H4 (cell line): ENCODE data around the gene GALM. TPM values are rescaled to one million over a fixed set of nuclear protein-coding genes. Genes with fewer than 3 reads are reported as not detected.
A peak's percentile ranks its signal among the peaks of the same experiment; 100 is the strongest.
"Not testable (repeated sequence)": the region's sequence is repeated elsewhere in the genome, so short reads cannot be mapped to it uniquely, and the experiment has no call there.

Experiments
- DNase-seq: peaks from one replicate; pipeline ENCODE4 v3.0.0-alpha.2; 2015; ENCODE audit warnings: low spot score
- total RNA-seq: library from RNA; depleted of rRNA; stranded (reverse); fragments of >200 nt; shearing (Covaris generic); gene quantifications from 2 replicates; pipeline ENCODE4 v1.2.3, GENCODE V29; 2014

Gene GALM
- total RNA-seq, 1 experiment from 2014 or later: not detected

DNA sequence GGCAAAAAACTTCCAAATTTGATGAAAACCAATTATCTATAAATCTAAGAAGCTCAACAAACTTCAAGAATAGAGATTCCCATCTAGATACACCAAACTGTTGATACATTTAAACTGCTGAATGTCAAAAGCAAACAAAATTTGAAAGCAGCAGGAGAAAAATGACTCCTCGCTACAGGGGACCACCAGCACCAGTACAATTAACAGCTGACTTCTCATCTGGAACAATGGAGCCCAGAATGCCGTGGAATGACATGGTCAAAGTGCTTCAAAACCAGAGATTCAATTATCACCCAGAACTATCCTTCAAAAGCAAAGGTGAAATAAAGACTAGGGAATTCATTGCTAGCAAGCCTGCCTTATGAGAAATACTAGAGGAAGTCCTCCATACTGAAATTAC is 73.6 kb downstream of the GALM start:
- no peak for DNase-seq

GRCh38 chr2:38740851-38741731 is 75.2 kb downstream of the GALM start:
- peak; percentile 19 for DNase-seq

DNA sequence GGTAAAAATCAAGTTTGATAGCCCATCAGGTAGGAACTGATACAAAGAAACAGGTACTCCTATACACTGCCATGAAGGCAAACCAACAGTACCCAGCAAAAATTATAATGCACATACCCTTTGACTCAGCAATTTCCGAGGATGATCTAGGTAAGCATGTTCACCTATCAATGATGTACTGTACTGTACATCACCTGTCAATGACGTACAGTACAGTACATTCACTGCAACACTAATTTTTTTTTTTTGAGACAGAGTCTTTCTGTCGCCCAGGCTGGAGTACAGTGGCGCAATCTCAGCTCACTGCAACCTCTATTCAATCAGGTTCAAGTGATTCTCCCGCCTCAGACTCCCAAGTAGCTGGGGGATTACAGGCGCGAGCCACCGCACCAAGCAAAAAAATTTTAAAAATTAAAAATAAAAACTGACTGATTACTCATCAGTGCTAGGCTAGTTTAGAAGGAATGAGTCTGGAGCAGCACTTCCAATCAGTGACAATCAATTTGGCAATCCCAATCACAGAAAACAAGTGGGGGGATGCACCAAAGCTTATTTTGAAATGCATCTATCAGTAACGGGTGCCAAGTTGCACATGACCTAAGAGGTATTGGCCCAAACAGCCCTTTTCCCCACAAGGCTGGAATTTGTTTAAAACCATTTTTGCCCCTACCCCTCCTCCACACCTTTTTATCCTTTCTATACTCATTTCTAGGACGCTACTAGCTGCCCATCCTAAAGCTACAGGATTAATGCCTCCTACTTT is 77.1 kb downstream of the GALM start:
- no peak for DNase-seq

DNA sequence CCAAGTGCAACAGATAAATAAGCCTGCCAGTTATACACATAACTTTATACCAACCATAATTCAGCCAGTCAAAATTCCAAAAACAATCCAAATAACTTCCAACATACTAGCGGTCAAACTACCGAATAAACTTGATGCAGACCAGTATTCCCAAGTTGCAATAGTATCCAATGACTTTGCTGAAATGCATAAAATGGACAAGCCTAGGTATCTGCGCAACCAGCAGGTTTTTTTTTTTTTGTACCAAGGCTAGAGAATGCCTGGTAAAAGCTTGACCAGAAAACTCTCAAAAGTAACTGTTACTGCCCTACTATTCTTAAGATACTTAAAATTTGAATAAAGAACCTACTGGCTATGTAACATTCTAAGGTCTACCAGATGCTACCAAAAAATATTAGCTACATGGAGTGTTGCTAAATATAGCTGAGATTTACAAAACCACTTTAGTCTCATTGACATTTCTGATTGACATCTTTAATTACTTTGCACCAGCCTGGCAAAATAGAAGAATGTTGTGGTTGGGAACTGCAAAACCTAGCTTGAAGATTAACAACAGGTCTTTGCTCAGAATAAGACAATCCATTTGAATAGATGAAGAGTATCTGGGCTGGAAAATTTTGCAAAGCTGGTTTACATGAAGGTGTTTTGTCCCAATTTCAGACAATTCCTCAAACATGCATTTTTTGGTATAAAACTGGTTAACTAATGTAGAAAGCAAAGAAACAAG is 77.9 kb downstream of the GALM start:
- DNase-seq: no peak

DNA sequence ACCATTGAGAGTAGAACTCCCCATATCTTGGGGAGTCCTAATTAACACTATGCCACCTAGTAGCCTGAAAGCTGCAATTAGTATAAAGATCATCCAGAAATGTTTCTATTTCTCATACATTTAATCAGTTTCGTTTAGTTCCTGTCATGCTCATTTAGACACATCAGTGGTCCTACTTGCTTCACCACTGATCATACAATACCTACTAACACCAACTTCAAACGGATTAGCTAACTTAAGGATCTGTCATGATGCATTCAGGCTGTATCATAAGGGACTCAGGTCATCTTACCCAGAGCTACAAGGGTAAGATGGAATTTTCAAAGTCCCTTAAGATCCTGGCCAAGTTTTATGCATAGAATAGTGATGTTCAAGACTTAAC is 78.5 kb downstream of the GALM start:
- no peak for DNase-seq

DNA sequence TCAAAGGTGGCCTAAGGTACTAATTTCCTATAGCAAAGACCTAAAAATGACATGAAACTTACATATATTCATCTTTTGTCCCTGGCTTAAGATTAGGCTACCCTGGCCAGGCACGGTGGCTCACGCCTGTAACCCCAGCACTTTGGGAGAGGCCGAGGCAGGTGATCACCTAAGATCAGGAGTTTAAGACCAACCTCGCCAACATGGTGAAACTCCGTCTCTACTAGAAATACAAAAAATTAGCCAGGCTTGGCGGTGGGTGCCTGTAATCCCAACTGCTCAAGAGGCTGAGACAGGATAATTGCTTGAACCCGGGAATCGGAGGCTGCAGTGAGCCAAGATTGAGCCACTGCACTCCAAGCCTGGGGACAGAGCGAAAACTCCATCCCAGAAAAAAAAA is 79.4 kb downstream of the GALM start:
- no peak for DNase-seq

GRCh38 chr2:38747007-38747424 is 81.1 kb downstream of the GALM start:
- DNase-seq: no peak

- no peak for DNase-seq
Observed at GRCh38 chr2:38747819-38748218, 81.9 kb downstream of the GALM start.

DNA sequence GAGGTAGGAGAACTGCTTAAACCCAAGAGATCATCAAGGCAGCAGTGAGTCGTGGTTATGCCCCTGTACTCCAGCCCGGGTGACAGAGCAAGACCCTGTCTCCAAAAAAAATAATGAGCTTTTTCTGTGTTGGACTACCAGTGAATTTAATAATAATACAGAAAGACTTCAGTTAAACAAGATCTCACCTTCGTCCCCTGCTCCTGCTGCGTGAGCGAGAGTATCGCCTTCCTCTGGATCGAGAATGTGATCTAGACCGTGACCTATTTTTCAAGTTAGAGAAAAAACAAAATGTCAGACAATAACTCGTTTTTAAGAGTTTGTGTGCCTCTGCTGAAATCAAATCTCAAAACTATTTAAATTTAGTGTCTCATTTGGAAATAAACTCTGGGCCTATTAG is 82.5 kb downstream of the GALM start:
- no peak for DNase-seq

DNA sequence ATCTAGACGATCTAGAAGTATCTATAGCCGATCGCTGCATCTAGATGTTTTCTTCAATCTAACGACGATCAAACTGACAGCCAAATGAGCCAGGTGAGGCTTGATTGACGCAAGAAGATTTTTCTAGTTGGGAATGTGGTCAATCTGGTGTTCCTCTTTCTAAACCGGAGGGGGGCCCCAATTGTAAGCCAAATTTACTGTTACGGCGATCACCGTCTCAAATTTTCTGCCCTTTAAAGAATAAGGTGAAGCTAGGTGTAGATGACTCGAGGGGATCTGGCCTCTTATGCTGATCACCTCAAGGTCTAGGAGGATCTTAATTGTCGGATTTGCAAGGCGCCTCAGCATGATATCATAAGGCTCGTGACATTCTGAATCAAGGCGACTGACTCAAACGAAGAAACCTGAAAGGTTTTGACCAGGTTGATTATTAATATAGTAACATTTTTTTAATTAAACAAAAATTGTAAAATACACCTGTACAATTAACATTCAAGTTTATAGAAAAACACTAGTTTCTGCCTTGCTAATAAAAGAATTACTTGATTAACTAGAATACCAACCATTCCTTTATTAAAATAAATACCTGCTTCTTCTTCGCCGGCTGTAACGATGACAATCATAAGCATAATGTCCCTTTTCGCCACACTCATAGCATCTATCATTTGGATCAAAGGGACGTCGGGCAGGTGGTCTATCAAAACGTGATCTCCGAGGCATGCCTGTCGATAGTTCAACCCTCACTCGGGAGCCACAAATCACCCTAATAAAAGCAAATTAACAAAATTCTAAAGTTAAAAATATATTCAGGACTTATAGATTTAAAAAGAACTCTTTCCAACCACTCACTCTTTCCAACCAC is 83.3 kb downstream of the GALM start:
- no peak for DNase-seq

DNA sequence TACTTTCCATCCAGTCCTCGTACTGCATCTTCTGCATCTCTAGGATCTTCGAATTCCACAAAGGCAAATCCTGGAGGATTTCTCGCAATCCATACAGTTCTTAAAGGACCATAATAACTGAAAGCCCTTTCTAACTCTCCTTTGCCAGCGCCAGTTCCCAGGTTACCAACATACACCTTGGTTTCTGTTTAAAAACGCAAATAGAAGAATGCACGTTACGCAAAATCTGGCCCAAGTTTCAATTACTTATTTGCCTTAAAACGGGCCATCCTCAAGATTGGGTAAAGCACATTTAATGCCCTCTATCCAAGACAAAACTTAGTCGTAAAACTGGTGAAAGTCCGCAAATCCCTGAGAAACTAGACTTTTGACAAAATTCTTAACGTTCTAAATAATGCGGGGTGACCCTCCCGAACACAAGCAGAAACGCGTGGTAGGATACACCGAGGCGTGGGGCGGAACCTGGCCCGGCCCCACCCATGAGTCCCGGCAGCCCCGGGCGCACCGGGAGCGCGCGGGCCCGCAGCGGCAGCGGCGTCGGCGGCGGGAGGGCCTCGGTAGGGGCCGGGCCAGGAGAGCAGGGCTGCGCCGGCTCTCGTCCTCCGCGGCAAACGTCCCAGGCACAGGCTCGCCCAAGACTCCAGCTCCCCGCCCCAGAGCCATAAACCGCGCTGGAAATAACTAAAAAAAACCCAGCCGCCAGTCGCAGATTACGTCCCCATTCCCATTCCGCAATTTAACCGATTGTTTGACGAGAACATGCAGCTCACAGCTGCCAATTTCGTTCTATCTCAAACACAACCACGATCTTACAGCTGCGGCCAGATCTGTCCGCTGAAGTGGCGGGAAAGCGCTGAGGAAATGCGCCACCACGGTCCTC is 84.3 kb downstream of the GALM start:
- peak; percentile 16 for DNase-seq

GRCh38 chr2:38750891-38751595 is 85.1 kb downstream of the GALM start, which contains the start of gene SRSF7:
TSS of gene SRSF7 (minus strand) at chr2:38751361. CDS start at chr2:38751256, 105 bp downstream.
- peak; percentile 98 for DNase-seq

DNA sequence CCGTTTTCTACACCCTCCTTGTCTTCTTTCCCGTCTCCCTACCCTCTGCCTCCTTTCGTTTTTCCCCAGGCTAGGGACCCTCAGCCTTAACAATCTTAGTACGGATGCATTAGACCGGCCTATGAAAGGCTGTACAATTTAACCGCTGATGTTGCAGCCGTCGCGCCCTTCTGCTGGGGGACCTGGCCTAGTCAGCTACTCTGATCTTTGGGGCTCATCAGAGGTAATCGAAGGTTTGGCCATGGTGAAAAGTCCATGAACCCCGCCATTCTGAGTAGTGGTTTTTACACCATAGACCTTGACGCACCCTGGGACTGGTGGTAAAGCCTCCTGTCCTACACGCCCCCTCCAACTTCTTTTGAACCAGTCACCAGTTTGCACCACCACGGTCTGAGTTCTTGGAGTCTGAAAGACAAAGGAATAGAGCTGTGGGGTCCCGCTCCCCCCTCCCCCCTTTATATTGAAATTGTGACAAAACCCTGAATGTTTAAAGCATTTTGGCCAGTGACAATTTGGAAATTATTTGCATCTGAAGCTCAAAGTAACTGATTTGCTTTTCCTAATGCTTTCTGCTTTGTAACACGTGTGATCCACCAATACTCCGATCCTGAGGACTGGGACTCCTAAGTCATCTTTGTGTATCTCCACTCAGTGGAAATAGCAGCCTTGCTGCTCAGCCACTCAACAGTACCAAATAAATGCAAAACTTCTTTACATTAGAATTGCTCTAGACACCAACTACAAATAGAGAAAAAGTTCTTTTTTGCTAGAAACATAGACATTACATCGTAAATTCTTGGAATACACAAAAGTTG is 85.9 kb downstream of the GALM start:
- no peak for DNase-seq

GRCh38 chr2:38754049-38754448 is 88.1 kb downstream of the GALM start:
- DNase-seq: no peak

GRCh38 chr2:38754506-38754905 is 88.6 kb downstream of the GALM start:
- no peak for DNase-seq

GRCh38 chr2:38755891-38756290 is 90.0 kb downstream of the GALM start:
- not testable (repeated sequence) for DNase-seq

- no peak for DNase-seq
Observed at GRCh38 chr2:38763228-38763627, 97.3 kb downstream of the GALM start.

DNA sequence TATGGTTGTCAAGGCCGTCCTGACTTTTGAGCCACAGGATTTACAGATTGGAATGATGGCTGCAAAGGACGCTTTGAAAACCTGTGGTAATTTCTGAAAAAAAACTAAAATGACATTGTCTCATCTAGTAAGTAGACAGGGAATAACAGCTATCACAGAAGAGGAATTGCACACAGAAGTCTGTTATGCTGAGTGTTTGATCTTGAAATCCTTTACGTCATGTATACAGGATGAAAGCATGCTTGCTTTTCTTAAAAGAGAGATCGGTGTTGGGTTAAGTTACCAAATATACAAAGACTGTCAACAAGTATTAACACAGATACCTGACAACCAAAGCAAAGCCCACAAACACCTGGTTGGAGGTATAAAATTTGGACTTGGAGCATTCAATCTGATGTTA is 97.8 kb downstream of the GALM start:
- DNase-seq: no peak

DNA sequence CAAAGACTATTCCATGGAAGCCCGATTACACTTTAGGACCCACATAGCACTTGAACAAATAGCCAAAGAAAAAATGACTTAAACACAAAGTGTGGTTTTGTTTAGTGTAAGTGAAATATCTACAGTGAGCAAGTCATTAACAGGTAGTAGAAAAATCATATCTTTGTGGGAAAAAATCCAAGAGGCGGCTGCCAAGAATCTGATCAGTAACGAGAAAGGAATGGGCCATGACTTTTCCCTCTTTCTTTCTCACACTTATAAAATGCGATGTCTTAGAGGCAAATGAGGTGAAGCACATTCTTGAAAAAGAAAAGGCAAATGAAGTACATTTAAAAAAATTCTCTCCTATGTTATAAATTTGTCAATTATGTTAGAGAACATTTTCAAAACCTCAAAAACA is 99.2 kb downstream of the GALM start:
- no peak for DNase-seq
